ENCODE measurements around the gene MRPL49. TPM values are rescaled to one million over a fixed set of nuclear protein-coding genes. Genes with fewer than 3 reads are reported as not detected.

The MRPL49 gene
- total and polyA plus RNA-seq, 2 donors (not counting 1 experiment from before 2014, with no cell fraction given), result 39.6 to 48.5 TPM

GRCh38 chr11:65121447-65121864 is 665 bp upstream of the MRPL49 start:
- peaks cover 79% of the 10 kb centered on the region for H3K79me2 ChIP-seq (ENCODE audit: control insufficient read depth, insufficient read depth, low read length)
- Mint-ChIP-seq H3K4me1 (peaks cover 58% of the 10 kb centered on the region), H3K4me3 (peak overlapping the region; percentile 98), H3K27ac (peak overlapping the region; percentile 99), H3K9me3 (ENCODE audit: insufficient read depth) (no peaks in the 10 kb centered on the region), H3K27me3 (no peaks in the 10 kb centered on the region)
- peak overlapping the region; percentile 58 for H2AFZ ChIP-seq (ENCODE audit: insufficient read depth, low read depth, low read length, poor library complexity, severe bottlenecking)
- H3K27ac ChIP-seq (ENCODE audit: low read length in 2 of 2), result peak overlapping the region; percentile 93 to 96
- intact Hi-C loops (cut with micrococcal nuclease), result no loop called here
- ChIA-PET POLR2A (interaction anchor here (0.6 to 7.3 kb wide), 13 partner anchors 10 to 1161 kb away, joined by 3 to 160 read pairs (median 3); partner anchors contain the start of genes CAPN1, EHBP1L1, MAJIN and PPP2R5B), CTCF (interaction anchor here (0.8 to 5.0 kb wide), 16 partner anchors 8 to 672 kb away, joined by 3 to 47 read pairs (median 4); partner anchors contain the start of genes ARL2, CAPN1, CDC42BPG and SYVN1)
- no peaks in the 10 kb centered on the region for H3K9me3 ChIP-seq (ENCODE audit: control extremely low read depth in 1 of 3, control insufficient read depth in 2 of 3, insufficient read depth in 1 of 3, low read length in 2 of 3)
- H3K27me3 ChIP-seq (replicated peaks in 1 of 4; ENCODE audit: control extremely low read depth in 1 of 4, control insufficient read depth in 3 of 4, insufficient read depth in 4 of 4, low read length in 3 of 4), result no peaks in the 10 kb centered on the region
- peaks cover 34% of the 10 kb centered on the region for H4K20me1 ChIP-seq (ENCODE audit: control insufficient read depth, insufficient read depth, low read length, poor library complexity, severe bottlenecking)
- under 1% methylated on average over 22 of the region's 22 CpGs for WGBS (ENCODE audit: insufficient coverage)
- TF ChIP-seq, protein P1, sequence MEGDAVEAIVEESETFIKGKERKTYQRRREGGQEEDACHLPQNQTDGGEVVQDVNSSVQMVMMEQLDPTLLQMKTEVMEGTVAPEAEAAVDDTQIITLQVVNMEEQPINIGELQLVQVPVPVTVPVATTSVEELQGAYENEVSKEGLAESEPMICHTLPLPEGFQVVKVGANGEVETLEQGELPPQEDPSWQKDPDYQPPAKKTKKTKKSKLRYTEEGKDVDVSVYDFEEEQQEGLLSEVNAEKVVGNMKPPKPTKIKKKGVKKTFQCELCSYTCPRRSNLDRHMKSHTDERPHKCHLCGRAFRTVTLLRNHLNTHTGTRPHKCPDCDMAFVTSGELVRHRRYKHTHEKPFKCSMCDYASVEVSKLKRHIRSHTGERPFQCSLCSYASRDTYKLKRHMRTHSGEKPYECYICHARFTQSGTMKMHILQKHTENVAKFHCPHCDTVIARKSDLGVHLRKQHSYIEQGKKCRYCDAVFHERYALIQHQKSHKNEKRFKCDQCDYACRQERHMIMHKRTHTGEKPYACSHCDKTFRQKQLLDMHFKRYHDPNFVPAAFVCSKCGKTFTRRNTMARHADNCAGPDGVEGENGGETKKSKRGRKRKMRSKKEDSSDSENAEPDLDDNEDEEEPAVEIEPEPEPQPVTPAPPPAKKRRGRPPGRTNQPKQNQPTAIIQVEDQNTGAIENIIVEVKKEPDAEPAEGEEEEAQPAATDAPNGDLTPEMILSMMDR (IDR thresholded peaks at IDR 0.05), result no peak
- no peak for TF ChIP-seq EZH2 (IDR thresholded peaks at IDR 0.05; ENCODE audit: borderline replicate concordance, insufficient read depth, low read depth, low read length, poor library complexity, severe bottlenecking)
- ATAC-seq (ENCODE audit: low read depth) (no peak), DNase-seq (no peak)
- peaks cover 0 to 54% of the 10 kb centered on the region in 2 experiments for H3K36me3 ChIP-seq (replicated peaks in 1 of 2; ENCODE audit: control extremely low read depth in 1 of 2, control insufficient read depth in 1 of 2, extremely low read depth in 1 of 2, insufficient read depth in 2 of 2, low read length in 1 of 2)
- H3K4me2 ChIP-seq (replicated peaks; ENCODE audit: low read depth, low read length, poor library complexity, severe bottlenecking), result peak overlapping the region; percentile 92
- peak overlapping the region; percentile 95 for H3K9ac ChIP-seq (ENCODE audit: low read length)
- H3K4me3 ChIP-seq (ENCODE audit: control extremely low read depth in 1 of 5, extremely low read depth in 1 of 5, insufficient read depth in 1 of 5, low read depth in 2 of 5, low read length in 4 of 5), result peak overlapping the region; percentile 65 to 98 (median 95)
- peaks cover 31 to 47% of the 10 kb centered on the region in 2 donors for H3K4me1 ChIP-seq (ENCODE audit: control insufficient read depth in 2 of 2, insufficient read depth in 2 of 2, low read length in 2 of 2)

DNA sequence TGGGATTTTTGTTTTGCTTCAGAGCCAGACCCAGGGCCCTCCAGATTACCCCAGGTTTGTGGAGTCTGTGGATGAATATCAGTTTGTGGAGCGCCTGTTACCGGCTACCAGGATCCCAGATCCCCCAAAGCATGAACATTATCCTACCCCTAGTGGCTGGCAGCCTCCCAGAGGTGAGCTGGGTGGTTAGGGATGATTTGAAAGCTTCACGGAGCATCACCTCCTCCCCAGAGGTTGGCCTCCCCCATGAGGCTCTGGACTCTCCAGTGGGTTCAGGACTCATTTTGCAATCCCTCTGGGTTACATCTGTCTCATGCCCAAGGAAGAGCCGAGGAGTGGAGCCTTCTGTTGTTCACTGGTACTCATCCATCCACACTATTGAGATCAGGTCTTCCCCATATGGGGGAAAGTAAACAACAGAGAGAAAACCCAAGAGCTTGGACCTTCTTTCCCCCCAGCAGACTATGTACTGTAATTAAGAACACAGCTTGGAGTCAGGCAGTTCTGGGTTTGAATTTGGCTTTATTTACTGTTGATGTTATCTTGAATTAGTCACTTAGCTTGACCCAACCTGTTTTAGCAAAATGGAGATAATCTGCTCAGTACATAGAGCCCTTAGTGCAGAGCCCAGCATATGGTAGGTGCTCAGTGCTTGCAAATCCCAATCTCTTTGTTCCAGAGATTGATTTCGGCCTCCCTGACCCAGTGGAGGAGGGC is 2.5 kb downstream of the MRPL49 start:
- H3K4me3 Mint-ChIP-seq, result peak overlapping the region; percentile 64
- H3K79me2 ChIP-seq (ENCODE audit: control insufficient read depth, insufficient read depth, low read length), result peaks cover 79% of the 10 kb centered on the region
- intact Hi-C loops (cut with micrococcal nuclease), result no loop called here

More for the DNA sequence above, 2.5 kb downstream of the MRPL49 start:
- Mint-ChIP-seq H3K27me3 (no peaks in the 10 kb centered on the region), H3K4me1 (peaks cover 43% of the 10 kb centered on the region), H3K27ac (peak overlapping the region; percentile 47), H3K9me3 (ENCODE audit: insufficient read depth) (no peaks in the 10 kb centered on the region)
- Histone ChIP-seq H3K4me1 (ENCODE audit: control insufficient read depth in 2 of 2, insufficient read depth in 2 of 2, low read length in 2 of 2) (peaks cover 30 to 48% of the 10 kb centered on the region in 2 donors), H3K36me3 (replicated peaks in 1 of 2; ENCODE audit: control extremely low read depth in 1 of 2, control insufficient read depth in 1 of 2, extremely low read depth in 1 of 2, insufficient read depth in 2 of 2, low read length in 1 of 2) (peaks cover 2 to 73% of the 10 kb centered on the region in 2 experiments), H3K4me3 (ENCODE audit: control extremely low read depth in 1 of 5, extremely low read depth in 1 of 5, insufficient read depth in 1 of 5, low read depth in 2 of 5, low read length in 4 of 5) (no peak overlapping the region), H3K9ac (ENCODE audit: low read length) (no peak overlapping the region), H4K20me1 (ENCODE audit: control insufficient read depth, insufficient read depth, low read length, poor library complexity, severe bottlenecking) (peaks cover 49% of the 10 kb centered on the region), H2AFZ (ENCODE audit: insufficient read depth, low read depth, low read length, poor library complexity, severe bottlenecking) (no peak overlapping the region), H3K9me3 (ENCODE audit: control extremely low read depth in 1 of 3, control insufficient read depth in 2 of 3, insufficient read depth in 1 of 3, low read length in 2 of 3) (no peaks in the 10 kb centered on the region), H3K27me3 (replicated peaks in 1 of 4; ENCODE audit: control extremely low read depth in 1 of 4, control insufficient read depth in 3 of 4, insufficient read depth in 4 of 4, low read length in 3 of 4) (no peaks in the 10 kb centered on the region), H3K4me2 (replicated peaks; ENCODE audit: low read depth, low read length, poor library complexity, severe bottlenecking) (no peak overlapping the region), H3K27ac (ENCODE audit: low read length in 2 of 2) (no peak overlapping the region)
- ChIA-PET CTCF (interaction anchor here (0.6 to 4.4 kb wide), 3 partner anchors 12 to 1985 kb away, joined by 3 to 20 read pairs (median 5); partner anchors contain the start of genes CAPN1 and TM7SF2), POLR2A (interaction anchor here (1.0 kb wide), 1 partner anchor 49 kb away, joined by 3 read pairs; no protein-coding TSS in a partner anchor)
- WGBS (ENCODE audit: insufficient coverage), result 100% methylated on average over 1 of the region's 5 CpGs
- ATAC-seq (ENCODE audit: low read depth) (no peak), DNase-seq (no peak)
- no peak for TF ChIP-seq EZH2 (IDR thresholded peaks at IDR 0.05; ENCODE audit: borderline replicate concordance, insufficient read depth, low read depth, low read length, poor library complexity, severe bottlenecking)
- TF ChIP-seq, protein P1 (IDR thresholded peaks at IDR 0.05), result no peak

Data from B cell (primary cell).